ENCODE data around the gene CNBP.

Gene CNBP

DNA sequence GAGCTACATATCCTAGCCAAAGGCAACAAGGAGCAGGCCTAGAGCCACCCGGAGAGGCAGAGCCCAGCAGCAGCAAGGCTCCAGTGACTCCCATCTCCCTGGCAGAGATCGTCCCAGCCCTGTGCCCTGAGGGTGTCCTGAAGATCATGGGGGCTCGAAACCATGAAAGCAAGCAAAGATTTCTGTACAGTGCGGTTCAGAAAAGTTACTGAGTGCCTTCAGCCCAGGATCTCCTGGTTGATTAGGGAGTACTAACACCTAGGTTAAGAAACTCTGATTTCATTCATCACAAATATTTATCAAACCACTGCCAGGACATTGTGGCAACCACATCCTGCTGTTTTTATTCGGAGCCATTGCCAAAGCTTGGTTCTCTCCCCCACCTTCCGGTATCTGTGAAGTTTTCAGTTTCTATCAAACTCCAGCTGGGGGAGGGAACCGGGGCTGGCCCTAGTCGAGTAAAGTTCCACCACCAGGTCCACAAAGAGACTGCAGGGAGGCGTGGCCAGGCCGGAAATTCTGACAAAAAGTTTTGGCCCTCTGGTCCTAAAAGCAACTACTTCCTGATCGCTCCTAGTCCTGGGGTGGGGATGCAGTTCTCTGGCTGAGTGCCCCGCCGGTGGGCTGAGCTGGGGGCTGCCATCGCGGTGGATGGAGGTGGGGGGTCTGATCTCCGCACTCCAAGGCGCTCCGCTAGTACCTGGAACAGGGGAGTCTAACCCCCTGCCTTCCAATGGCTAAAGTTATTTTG, 63.3 kb downstream of the CNBP start:
- Histone ChIP-seq H2AFZ (ENCODE audit: low read depth) (peak overlapping the region; percentile 57; the same call in 1 of the 2 replicates), H3K27ac (peak overlapping the region; percentile 83), H3K4me3 (IDR thresholded peaks at IDR 0.05; ENCODE audit: insufficient read depth, low read depth, low read length) (no peak overlapping the region), H3K36me3 (ENCODE audit: insufficient read depth) (no peaks in the 10 kb centered on the region), H3K4me1 (ENCODE audit: low read depth, poor library complexity, severe bottlenecking) (peaks cover 67% of the 10 kb centered on the region), H3K27me3 (ENCODE audit: insufficient read depth, low read depth) (no peaks in the 10 kb centered on the region), H4K20me1 (ENCODE audit: insufficient read depth) (no peaks in the 10 kb centered on the region), H3K4me2 (peak overlapping the region; percentile 93), H3K9ac (peak overlapping the region; percentile 64), H3K79me2 (ENCODE audit: insufficient read depth, low read depth) (peaks cover 31% of the 10 kb centered on the region; the same call in 1 of the 2 replicates)
- TF ChIP-seq, protein P1, sequence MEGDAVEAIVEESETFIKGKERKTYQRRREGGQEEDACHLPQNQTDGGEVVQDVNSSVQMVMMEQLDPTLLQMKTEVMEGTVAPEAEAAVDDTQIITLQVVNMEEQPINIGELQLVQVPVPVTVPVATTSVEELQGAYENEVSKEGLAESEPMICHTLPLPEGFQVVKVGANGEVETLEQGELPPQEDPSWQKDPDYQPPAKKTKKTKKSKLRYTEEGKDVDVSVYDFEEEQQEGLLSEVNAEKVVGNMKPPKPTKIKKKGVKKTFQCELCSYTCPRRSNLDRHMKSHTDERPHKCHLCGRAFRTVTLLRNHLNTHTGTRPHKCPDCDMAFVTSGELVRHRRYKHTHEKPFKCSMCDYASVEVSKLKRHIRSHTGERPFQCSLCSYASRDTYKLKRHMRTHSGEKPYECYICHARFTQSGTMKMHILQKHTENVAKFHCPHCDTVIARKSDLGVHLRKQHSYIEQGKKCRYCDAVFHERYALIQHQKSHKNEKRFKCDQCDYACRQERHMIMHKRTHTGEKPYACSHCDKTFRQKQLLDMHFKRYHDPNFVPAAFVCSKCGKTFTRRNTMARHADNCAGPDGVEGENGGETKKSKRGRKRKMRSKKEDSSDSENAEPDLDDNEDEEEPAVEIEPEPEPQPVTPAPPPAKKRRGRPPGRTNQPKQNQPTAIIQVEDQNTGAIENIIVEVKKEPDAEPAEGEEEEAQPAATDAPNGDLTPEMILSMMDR (conservative IDR thresholded peaks at IDR 0.05; ENCODE audit: low read depth, low read length) = peak; percentile 26; the same call in 1 of the 2 replicates

DNA sequence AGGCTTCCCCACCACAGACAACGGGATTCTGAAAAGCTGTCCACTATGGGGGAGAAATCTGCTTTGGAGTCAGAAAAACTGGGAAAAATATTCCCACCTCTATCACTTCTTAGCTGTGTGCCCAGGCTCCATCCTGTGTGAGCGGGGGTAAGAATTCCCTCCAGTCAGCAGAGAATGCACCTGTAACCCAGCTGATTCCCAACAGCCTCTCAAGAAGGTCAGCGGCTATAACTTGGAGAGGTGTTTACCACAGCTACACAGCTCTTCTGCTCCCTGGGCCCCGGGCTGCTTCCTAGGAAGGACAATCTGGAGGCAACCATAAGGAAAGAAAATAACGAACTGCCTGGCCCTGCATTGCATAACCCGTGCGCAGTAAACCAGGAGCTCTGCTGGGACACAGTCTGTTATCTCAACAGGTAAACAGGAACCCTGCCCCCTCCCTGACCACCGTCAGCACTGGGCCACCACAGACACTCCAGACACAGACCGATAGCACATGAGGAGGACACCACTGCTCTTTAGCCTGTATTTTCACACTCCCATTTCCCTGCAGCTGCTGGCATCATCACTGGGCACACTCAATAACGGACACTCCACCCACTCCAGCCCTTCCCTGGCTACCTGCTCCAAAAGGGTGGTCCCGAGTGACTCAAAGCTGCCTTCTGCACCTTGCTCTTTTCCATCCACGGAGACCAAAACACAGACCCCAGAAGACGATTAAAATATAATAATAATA, 64.2 kb downstream of the CNBP start:
- Histone ChIP-seq H3K9ac (peak overlapping the region; percentile 55), H3K4me1 (ENCODE audit: low read depth, poor library complexity, severe bottlenecking) (peaks cover 67% of the 10 kb centered on the region), H4K20me1 (ENCODE audit: insufficient read depth) (no peaks in the 10 kb centered on the region), H3K27ac (peak overlapping the region; percentile 83), H3K36me3 (ENCODE audit: insufficient read depth) (no peaks in the 10 kb centered on the region), H3K4me2 (peak overlapping the region; percentile 93), H2AFZ (ENCODE audit: low read depth) (peak overlapping the region; percentile 36; the same call in 1 of the 2 replicates), H3K27me3 (ENCODE audit: insufficient read depth, low read depth) (no peaks in the 10 kb centered on the region), H3K4me3 (IDR thresholded peaks at IDR 0.05; ENCODE audit: insufficient read depth, low read depth, low read length) (no peak overlapping the region), H3K79me2 (ENCODE audit: insufficient read depth, low read depth) (peaks cover 31% of the 10 kb centered on the region; the same call in 1 of the 2 replicates)
- TF ChIP-seq, protein P1 (conservative IDR thresholded peaks at IDR 0.05; ENCODE audit: low read depth, low read length) = no peak

DNA sequence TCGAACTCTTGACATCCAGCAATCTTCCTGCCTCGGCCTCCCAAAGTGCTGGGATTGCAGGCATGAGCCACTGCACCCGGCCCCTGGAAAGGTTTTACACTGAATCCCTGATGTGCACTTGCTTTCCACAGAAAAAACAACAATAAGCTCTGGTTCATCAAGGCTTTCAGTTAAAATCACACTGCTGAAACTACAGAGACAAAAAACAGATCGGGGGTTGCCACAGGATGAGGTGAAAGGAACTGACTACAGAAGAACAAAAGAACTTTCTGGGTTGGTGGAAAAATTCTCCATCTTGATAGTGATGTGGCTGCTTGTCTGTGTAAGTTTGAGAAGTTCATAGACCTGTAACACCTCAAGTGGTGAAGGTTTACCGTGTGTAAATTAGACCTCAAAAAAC, 65.0 kb downstream of the CNBP start:
- Histone ChIP-seq H3K4me2 (peak overlapping the region; percentile 93), H2AFZ (ENCODE audit: low read depth) (no peak overlapping the region), H3K4me3 (IDR thresholded peaks at IDR 0.05; ENCODE audit: insufficient read depth, low read depth, low read length) (no peak overlapping the region), H3K27ac (peak overlapping the region; percentile 83; the same call in 1 of the 2 replicates), H3K27me3 (ENCODE audit: insufficient read depth, low read depth) (no peaks in the 10 kb centered on the region), H4K20me1 (ENCODE audit: insufficient read depth) (no peaks in the 10 kb centered on the region), H3K36me3 (ENCODE audit: insufficient read depth) (no peaks in the 10 kb centered on the region), H3K79me2 (ENCODE audit: insufficient read depth, low read depth) (peaks cover 35% of the 10 kb centered on the region; the same call in 1 of the 2 replicates), H3K9ac (peak overlapping the region; percentile 55; the same call in 1 of the 2 replicates), H3K4me1 (ENCODE audit: low read depth, poor library complexity, severe bottlenecking) (peaks cover 60% of the 10 kb centered on the region)
- TF ChIP-seq, protein P1 (conservative IDR thresholded peaks at IDR 0.05; ENCODE audit: low read depth, low read length) = no peak

Measured in KMS-11 (cell line).